ENCODE results near the gene ZBTB7C. TPM values are rescaled to one million over a fixed set of nuclear protein-coding genes. Genes with fewer than 3 reads are reported as not detected.

The ZBTB7C gene
- total and polyA plus RNA-seq, 4 donors: 0.19 to 1.1 (median 0.45) TPM

GRCh38 chr18:48399303-48400075 is 9.7 kb downstream of the ZBTB7C start:
- no peaks in the 10 kb centered on the region for H3K4me1 ChIP-seq (ENCODE audit: control insufficient read depth in 4 of 4, insufficient read depth in 4 of 4, low read length in 3 of 4)
- H3K27ac ChIP-seq (ENCODE audit: low read depth in 1 of 2, low read length in 2 of 2): no peak overlapping the region
- no peak overlapping the region for H3K9ac ChIP-seq (ENCODE audit: low read depth in 1 of 2, low read length in 2 of 2)
- no peak overlapping the region for H3K4me3 ChIP-seq (ENCODE audit: low read depth in 1 of 3, low read length in 3 of 3)
- 85% methylated on average over 9 of the region's 9 CpGs for WGBS
- no peaks in the 10 kb centered on the region for H3K27me3 ChIP-seq (ENCODE audit: control insufficient read depth in 4 of 4, insufficient read depth in 4 of 4, low read length in 3 of 4)
- TF ChIP-seq MAX (IDR thresholded peaks at IDR 0.05): no peak
- no peak for TF ChIP-seq SP1 (IDR thresholded peaks at IDR 0.05)
- no peak for TF ChIP-seq ZBTB33 (IDR thresholded peaks at IDR 0.05)
- TF ChIP-seq REST (IDR thresholded peaks at IDR 0.05): no peak
- TF ChIP-seq YY1 (IDR thresholded peaks at IDR 0.05): no peak
- no peak for TF ChIP-seq ATF3 (IDR thresholded peaks at IDR 0.05)
- no peak for TF ChIP-seq HNF4G (IDR thresholded peaks at IDR 0.05)
- no peak for TF ChIP-seq FOXA2 (IDR thresholded peaks at IDR 0.05)
- no peak for TF ChIP-seq TAF1 (conservative IDR thresholded peaks at IDR 0.05)
- TF ChIP-seq HNF4A (conservative IDR thresholded peaks at IDR 0.05): no peak
- no peak for TF ChIP-seq RAD21 (IDR thresholded peaks at IDR 0.05)
- no peak for TF ChIP-seq NR2F2 (IDR thresholded peaks at IDR 0.05)
- TF ChIP-seq CTCF (IDR thresholded peaks at IDR 0.05; ENCODE audit: low read depth, low read length, missing input control): no peak
- TF ChIP-seq GABPA (IDR thresholded peaks at IDR 0.05 in 1 of 2, conservative IDR thresholded peaks at IDR 0.05 in 1 of 2): no peak
- TF ChIP-seq FOXA1 (IDR thresholded peaks at IDR 0.05): no peak
- no peak for TF ChIP-seq RXRA (IDR thresholded peaks at IDR 0.05)
- no peaks in the 10 kb centered on the region for H3K36me3 ChIP-seq (ENCODE audit: control insufficient read depth in 4 of 4, insufficient read depth in 3 of 4, low read depth in 1 of 4, low read length in 3 of 4)
- no peaks in the 10 kb centered on the region for H3K9me3 ChIP-seq (ENCODE audit: control insufficient read depth in 4 of 4, low read length in 3 of 4)
- DNase-seq (ENCODE audit: low spot score): no peak

Measured in liver (tissue), 9 donors.